SK-N-MC (cell line): ENCODE results near the gene FAM240B.

Source experiments
- DNase-seq: peaks from one replicate; pipeline ENCODE4 v3.0.0-alpha.2; 2011; ENCODE audit warnings: low read depth, low spot score
- H3K27ac ChIP-seq: fragments of 200-600 bp; sonication (generic); 2 replicates; pipeline ENCODE4 v1.5.1; 2016; ENCODE audit warnings: mixed run types
- H3K36me3 ChIP-seq: fragments of 200-600 bp; sonication (generic); 2 replicates; pipeline ENCODE4 v1.6.1; 2017; ENCODE audit warnings: antibody characterized with exemption, low read length, mixed read lengths; ENCODE audit not compliant: insufficient read depth
- H3K4me3 ChIP-seq: fragments of 200-600 bp; sonication (generic); 2 replicates; pipeline ENCODE4 v1.5.1; 2016
- H3K9ac ChIP-seq: fragments of 200-600 bp; sonication (generic); 2 replicates; pipeline ENCODE4 v1.8.0; 2017; ENCODE audit warnings: mixed run types, mixed read lengths; ENCODE audit not compliant: insufficient read length
- H3K9me3 ChIP-seq: fragments of 200-600 bp; sonication (generic); 2 replicates; pipeline ENCODE4 v1.6.1; 2017; ENCODE audit warnings: low read depth, mild to moderate bottlenecking, antibody characterized with exemption, low read length, moderate library complexity, mixed read lengths
- EZH2 ChIP-seq: fragments of 200-600 bp; sonication (generic); IDR thresholded peaks from one replicate; pipeline ENCODE4 v1.6.1; 2017; ENCODE audit warnings: antibody characterized with exemption
- FOXP2 ChIP-seq: optimal IDR thresholded peaks from 2 replicates; pipeline ENCODE3; 2011; ENCODE audit warnings: mild to moderate bottlenecking, moderate library complexity; ENCODE audit not compliant: insufficient read depth; ENCODE audit errors: extremely low read length, control extremely low read depth
- POLR2AphosphoS5 ChIP-seq: IDR thresholded peaks from 2 replicates; pipeline ENCODE4 v1.6.1; 2012; ENCODE audit warnings: mild to moderate bottlenecking, low read depth, low read length, borderline replicate concordance

FAM240B gene

DNA sequence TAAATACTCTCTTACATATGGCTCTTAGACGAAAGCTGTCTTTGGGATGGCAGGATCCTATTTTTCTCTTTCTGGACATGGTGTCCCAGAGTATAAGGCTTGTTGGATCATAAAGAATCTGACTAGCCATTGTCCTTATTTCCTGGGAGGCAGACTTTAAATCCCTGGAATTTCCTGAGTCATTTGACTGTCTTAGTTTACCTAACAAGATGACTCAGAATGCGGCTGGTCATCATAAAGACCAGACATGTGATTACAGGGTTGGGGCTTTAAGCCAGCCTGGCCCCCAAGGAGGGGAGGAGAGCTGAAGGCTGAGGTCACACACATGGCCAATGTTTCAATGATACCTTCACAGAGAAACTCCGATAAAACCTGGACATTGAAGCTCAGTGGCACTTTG, 37.2 kb downstream of the FAM240B start:
- TF ChIP-seq FOXP2 = no peak
- TF ChIP-seq POLR2AphosphoS5 = no peak
- TF ChIP-seq EZH2 = no peak
- H3K4me3 ChIP-seq = no peak overlapping the region
- H3K9me3 ChIP-seq = no peaks in the 10 kb centered on the region
- H3K36me3 ChIP-seq = no peaks in the 10 kb centered on the region
- H3K27ac ChIP-seq = no peak overlapping the region
- H3K9ac ChIP-seq = no peak overlapping the region
- no peak for DNase-seq

- no peak for DNase-seq
- Histone ChIP-seq H3K4me3 (no peak overlapping the region), H3K27ac (no peak overlapping the region), H3K9ac (no peak overlapping the region), H3K36me3 (no peaks in the 10 kb centered on the region), H3K9me3 (no peaks in the 10 kb centered on the region)
- no peak for TF ChIP-seq EZH2
- TF ChIP-seq POLR2AphosphoS5 = no peak
- TF ChIP-seq FOXP2 = no peak
Measured at GRCh38 chr9:38681747-38682227, 38.1 kb downstream of the FAM240B start.

DNA sequence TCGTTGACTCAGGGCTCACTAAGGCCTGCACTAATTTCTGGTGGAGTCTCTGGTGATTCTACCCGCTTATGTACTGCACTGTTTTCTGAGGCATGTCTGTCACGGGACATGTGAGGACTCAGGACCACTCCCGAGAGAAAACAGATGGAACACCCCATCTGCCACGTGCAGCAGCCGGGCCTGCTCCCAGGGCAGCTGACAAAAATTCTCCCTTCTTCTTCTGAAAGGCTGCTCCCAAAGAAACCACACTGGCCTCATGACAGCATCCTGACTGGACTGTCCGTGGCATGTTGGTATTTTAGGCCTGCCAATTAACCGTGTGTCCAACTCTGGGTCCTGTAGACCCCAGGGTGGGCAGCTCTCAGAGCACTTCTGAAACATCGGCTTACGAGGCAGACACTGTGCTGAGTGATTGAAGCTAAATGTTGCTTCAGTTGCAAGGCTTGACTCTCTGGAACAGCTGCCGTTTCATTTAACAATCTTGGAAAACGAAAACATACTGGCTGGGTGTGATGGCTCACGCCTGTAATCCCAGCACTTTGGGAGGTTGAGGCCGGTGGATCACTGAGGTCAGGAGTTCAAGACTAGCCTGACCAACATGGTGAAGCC, 39.0 kb downstream of the FAM240B start:
- Histone ChIP-seq H3K27ac (no peak overlapping the region), H3K9me3 (no peaks in the 10 kb centered on the region), H3K9ac (no peak overlapping the region), H3K36me3 (no peaks in the 10 kb centered on the region), H3K4me3 (no peak overlapping the region)
- DNase-seq = no peak
- TF ChIP-seq EZH2 (no peak), POLR2AphosphoS5 (no peak), FOXP2 (no peak)

DNA sequence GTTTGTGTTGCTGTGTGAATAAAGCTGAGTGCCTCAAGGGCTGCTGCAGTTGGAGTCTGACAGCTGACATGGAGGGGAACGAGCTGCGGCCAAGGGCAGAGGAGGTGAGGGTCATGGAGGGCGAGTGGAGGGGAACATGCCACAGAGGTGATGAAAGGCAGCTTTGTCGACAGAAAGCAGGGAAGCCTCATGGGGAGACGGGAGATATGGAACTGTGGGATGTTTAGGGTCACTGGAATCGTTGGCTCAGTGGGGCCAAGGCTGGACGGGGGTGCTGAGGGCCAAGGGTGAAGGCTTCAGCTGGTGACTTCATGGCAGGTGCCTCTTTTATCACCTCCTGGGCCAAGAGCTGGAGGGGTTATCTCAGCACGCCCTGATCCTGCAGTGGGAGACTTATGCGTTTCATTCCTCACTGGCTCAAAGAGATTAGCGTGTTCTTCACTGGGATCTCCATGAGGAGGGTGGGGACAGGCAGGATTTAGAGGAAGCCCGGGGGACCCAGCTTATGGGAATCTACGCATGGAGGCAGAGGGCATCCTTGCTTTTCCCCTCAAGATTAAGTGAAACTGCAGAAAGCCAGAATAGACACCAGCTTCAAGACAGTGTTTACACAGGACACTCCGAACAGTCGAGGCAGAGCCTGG, 42.2 kb downstream of the FAM240B start:
- H3K36me3 ChIP-seq = no peaks in the 10 kb centered on the region
- H3K27ac ChIP-seq = no peak overlapping the region
- no peak for TF ChIP-seq POLR2AphosphoS5
- no peak for TF ChIP-seq FOXP2
- TF ChIP-seq EZH2 = no peak
- no peak for DNase-seq
- H3K9me3 ChIP-seq = no peaks in the 10 kb centered on the region
- H3K9ac ChIP-seq = no peak overlapping the region
- H3K4me3 ChIP-seq = no peak overlapping the region

- no peak for DNase-seq
- no peaks in the 10 kb centered on the region for H3K36me3 ChIP-seq
- no peak overlapping the region for H3K4me3 ChIP-seq
- no peaks in the 10 kb centered on the region for H3K9me3 ChIP-seq
- no peak overlapping the region for H3K9ac ChIP-seq
- TF ChIP-seq POLR2AphosphoS5 = no peak
- TF ChIP-seq EZH2 = no peak
- TF ChIP-seq FOXP2 = no peak
- H3K27ac ChIP-seq = no peak overlapping the region
Measured at GRCh38 chr9:38675831-38676230, 44.1 kb downstream of the FAM240B start.

- H3K27ac ChIP-seq = no peak overlapping the region
Measured at GRCh38 chr9:38675211-38675610, 44.7 kb downstream of the FAM240B start.

DNA sequence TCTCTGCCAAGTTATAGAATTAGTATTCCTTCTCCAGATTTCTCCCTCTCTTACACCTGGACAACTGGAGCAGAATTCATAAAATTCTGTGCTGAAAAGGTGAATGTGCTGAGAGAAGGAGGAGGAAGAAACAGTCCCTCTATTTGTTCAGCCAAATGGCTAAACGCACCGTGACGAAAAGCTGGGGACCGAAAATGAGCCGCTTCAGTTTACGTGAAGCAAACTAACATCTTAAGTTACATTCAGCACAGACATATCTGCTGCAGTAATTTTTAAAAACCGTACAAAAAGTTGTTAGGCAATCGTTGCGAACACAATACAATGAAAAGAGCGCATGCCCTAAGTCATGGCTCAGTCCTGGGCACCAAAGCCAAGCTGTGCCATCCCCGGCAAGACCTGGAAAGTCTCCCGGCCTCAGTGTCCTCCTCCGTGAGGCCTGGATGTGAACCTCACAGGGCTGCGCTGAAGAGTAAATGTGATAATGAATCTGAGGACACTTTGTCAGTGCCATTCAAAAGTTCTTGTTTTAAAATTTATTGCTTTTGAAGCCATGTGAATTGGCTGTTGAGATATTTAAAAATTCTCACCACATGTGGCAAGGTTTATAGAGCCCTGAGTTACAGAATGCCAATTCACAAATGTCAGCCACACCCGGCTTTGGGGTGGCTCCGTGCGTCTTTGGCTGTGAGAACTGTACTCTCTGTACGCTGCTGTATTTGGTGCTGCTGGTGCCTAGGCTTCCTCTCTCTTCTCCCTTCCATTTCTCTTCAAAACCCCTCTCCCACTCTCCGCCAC, 46.3 kb downstream of the FAM240B start:
- H3K9ac ChIP-seq = no peak overlapping the region
- H3K27ac ChIP-seq = no peak overlapping the region
- TF ChIP-seq FOXP2 = no peak
- no peak for TF ChIP-seq EZH2
- TF ChIP-seq POLR2AphosphoS5 = no peak
- H3K36me3 ChIP-seq = no peaks in the 10 kb centered on the region
- H3K4me3 ChIP-seq = no peak overlapping the region
- H3K9me3 ChIP-seq = no peaks in the 10 kb centered on the region
- DNase-seq = no peak

More at GRCh38 chr9:38675211-38675610, 44.7 kb downstream of the FAM240B start:
- DNase-seq = no peak
- H3K9me3 ChIP-seq = no peaks in the 10 kb centered on the region
- TF ChIP-seq EZH2 (no peak), FOXP2 (no peak), POLR2AphosphoS5 (no peak)
- no peak overlapping the region for H3K4me3 ChIP-seq
- no peaks in the 10 kb centered on the region for H3K36me3 ChIP-seq
- H3K9ac ChIP-seq = no peak overlapping the region

DNA sequence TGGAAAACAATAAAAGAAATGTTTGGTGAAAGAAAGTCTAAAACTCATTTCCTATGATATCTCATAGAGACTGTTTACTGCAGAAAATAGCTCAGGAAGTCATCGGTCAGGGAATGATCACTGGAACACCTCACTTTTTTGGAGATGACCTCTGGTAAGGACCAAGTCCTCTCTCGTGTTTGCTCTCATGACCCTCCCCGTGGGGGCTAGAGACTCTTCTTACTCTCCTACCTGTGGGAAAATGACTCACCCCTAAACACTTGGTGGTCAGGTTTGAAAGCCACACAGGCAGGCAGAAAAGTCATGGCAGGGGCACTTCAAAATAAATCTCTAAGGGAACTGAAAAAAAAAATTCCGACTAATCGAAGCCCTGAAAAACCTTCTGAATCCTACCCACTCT, 48.2 kb downstream of the FAM240B start:
- Histone ChIP-seq H3K4me3 (no peak overlapping the region), H3K36me3 (no peaks in the 10 kb centered on the region), H3K9me3 (no peaks in the 10 kb centered on the region), H3K27ac (no peak overlapping the region), H3K9ac (no peak overlapping the region)
- no peak for TF ChIP-seq EZH2
- no peak for TF ChIP-seq FOXP2
- TF ChIP-seq POLR2AphosphoS5 = no peak
- DNase-seq = no peak
